Colonic mucosa (tissue), 4 donors: ENCODE measurements around the gene ZNF407. TPM values are rescaled to one million over a fixed set of nuclear protein-coding genes. Genes with fewer than 3 reads are reported as not detected.

Experiments used
- DNase-seq: peaks from one replicate; pipeline ENCODE4 v3.0.0-alpha.2; 2020
- H3K27ac ChIP-seq: fragments of 200-600 bp; one replicate; pipeline ENCODE4 v1.8.0; 2021
- H3K27me3 ChIP-seq: fragments of 200-600 bp; one replicate; pipeline ENCODE4 v1.8.0; 2021
- H3K36me3 ChIP-seq: fragments of 200-600 bp; one replicate; pipeline ENCODE4 v1.8.0; 2021
- H3K4me1 ChIP-seq: fragments of 200-600 bp; one replicate; pipeline ENCODE4 v1.8.0; 2021; ENCODE audit warnings: mild to moderate bottlenecking
- H3K4me3 ChIP-seq: fragments of 200-600 bp; one replicate; pipeline ENCODE4 v1.8.0; 2021
- H3K9ac ChIP-seq, 2 donors: one replicate each; pipeline ENCODE4 v1.7.0; 2013; ENCODE audit warnings: control low read depth in 2 of 2, low read depth in 2 of 2, low read length in 2 of 2
- H3K9me3 ChIP-seq: fragments of 200-600 bp; one replicate; pipeline ENCODE4 v1.8.0; 2021
- intact Hi-C: fragments of 100-400 bp; cut with DNase I; formaldehyde crosslinking; loops from one replicate; pipeline ENCODE4 v1.14.1; 2022
- total RNA-seq, 2 donors: library from RNA; stranded (reverse); fragmentation: NEBNext Ultra II Directional in 1 of 2; extraction: Animal tissue kit (Norgen Biotek cat#: 25700) in 1 of 2; gene quantifications; one replicate each; pipeline ENCODE4 v1.2.1, GENCODE V29; 2021
- TF ChIP-seq, protein P1 (sequence below): fragments of 200-600 bp; IDR thresholded peaks from one replicate; pipeline ENCODE4 v1.8.0; 2022; ENCODE audit warnings: antibody characterized with exemption, mild to moderate bottlenecking
- donor health status: healthy.
- donor health status: DM: no; HTN: no; CAD: no.
- donor health status: DM: no; HTN: no; CAD: no.

The ZNF407 gene
- total RNA-seq, 2 donors from 2014 or later: 8.1 to 13.1 TPM

GRCh38 chr18:75105551-75106254 is 508.0 kb downstream of the ZNF407 start:
- H3K36me3 ChIP-seq: no peaks in the 10 kb centered on the region
- intact Hi-C loops: no loop called here
- H3K4me1 ChIP-seq: no peaks in the 10 kb centered on the region
- H3K9me3 ChIP-seq: no peaks in the 10 kb centered on the region
- H3K4me3 ChIP-seq: no peak overlapping the region
- TF ChIP-seq, protein P1, sequence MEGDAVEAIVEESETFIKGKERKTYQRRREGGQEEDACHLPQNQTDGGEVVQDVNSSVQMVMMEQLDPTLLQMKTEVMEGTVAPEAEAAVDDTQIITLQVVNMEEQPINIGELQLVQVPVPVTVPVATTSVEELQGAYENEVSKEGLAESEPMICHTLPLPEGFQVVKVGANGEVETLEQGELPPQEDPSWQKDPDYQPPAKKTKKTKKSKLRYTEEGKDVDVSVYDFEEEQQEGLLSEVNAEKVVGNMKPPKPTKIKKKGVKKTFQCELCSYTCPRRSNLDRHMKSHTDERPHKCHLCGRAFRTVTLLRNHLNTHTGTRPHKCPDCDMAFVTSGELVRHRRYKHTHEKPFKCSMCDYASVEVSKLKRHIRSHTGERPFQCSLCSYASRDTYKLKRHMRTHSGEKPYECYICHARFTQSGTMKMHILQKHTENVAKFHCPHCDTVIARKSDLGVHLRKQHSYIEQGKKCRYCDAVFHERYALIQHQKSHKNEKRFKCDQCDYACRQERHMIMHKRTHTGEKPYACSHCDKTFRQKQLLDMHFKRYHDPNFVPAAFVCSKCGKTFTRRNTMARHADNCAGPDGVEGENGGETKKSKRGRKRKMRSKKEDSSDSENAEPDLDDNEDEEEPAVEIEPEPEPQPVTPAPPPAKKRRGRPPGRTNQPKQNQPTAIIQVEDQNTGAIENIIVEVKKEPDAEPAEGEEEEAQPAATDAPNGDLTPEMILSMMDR: no peak
- H3K9ac ChIP-seq: no peak overlapping the region
- no peak for DNase-seq
- no peaks in the 10 kb centered on the region for H3K27me3 ChIP-seq
- no peak overlapping the region for H3K27ac ChIP-seq

- intact Hi-C loops: no loop called here
- H3K27me3 ChIP-seq: no peaks in the 10 kb centered on the region
- H3K36me3 ChIP-seq: no peaks in the 10 kb centered on the region
- no peak overlapping the region for H3K27ac ChIP-seq
- no peak for DNase-seq
- H3K4me3 ChIP-seq: no peak overlapping the region
- TF ChIP-seq, protein P1: no peak
- no peaks in the 10 kb centered on the region for H3K9me3 ChIP-seq
- no peaks in the 10 kb centered on the region for H3K4me1 ChIP-seq
- H3K9ac ChIP-seq: no peak overlapping the region
These were observed 509.1 kb downstream of the ZNF407 start for GRCh38 chr18:75106746-75107145.

DNA sequence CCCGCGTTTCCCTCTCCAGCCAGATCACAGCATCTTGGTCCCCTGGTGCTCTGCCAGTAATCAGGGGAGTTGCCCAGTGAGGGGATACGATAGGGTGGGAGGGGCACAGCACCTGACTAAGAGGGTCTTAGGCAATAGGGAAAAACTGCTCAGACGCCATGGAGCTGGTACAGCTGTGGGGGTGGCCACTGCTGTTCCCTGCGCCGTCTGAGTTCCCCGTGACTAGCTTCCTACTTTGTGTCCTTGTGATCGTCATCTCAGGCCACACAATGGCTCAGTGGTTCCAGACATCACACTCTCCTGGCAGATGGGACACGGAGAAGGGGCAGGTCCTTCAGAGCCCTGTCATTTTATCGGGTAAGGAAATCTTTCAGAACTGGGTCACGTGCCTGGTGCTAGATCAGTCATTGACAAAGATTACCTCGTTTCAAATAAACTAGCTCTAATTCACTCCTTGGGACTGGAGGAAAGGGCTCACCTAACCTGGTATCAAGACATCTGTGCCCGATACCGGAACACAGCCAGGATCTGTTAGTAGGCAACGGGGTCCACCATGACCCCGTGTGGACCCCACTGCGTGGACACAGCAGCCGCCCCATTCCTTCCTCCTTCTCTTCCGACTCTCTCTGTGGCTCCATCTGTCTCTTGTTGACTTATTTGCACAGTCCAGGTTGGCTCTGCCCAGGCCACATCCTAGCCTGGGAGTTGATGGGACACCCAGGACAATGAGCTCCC is 509.7 kb downstream of the ZNF407 start:
- intact Hi-C loops: no loop called here
- no peaks in the 10 kb centered on the region for H3K4me1 ChIP-seq
- no peaks in the 10 kb centered on the region for H3K27me3 ChIP-seq
- no peaks in the 10 kb centered on the region for H3K36me3 ChIP-seq
- DNase-seq: no peak
- H3K9ac ChIP-seq: no peak overlapping the region
- TF ChIP-seq, protein P1: no peak
- no peak overlapping the region for H3K27ac ChIP-seq
- H3K9me3 ChIP-seq: no peaks in the 10 kb centered on the region
- no peak overlapping the region for H3K4me3 ChIP-seq

- Histone ChIP-seq H3K9ac (no peak overlapping the region), H3K36me3 (no peaks in the 10 kb centered on the region), H3K4me3 (no peak overlapping the region), H3K4me1 (no peaks in the 10 kb centered on the region), H3K27me3 (no peaks in the 10 kb centered on the region), H3K9me3 (no peaks in the 10 kb centered on the region), H3K27ac (no peak overlapping the region)
- TF ChIP-seq, protein P1: no peak
- no peak for DNase-seq
- intact Hi-C loops: no loop called here
These were observed 510.2 kb downstream of the ZNF407 start for GRCh38 chr18:75107931-75108276.

DNA sequence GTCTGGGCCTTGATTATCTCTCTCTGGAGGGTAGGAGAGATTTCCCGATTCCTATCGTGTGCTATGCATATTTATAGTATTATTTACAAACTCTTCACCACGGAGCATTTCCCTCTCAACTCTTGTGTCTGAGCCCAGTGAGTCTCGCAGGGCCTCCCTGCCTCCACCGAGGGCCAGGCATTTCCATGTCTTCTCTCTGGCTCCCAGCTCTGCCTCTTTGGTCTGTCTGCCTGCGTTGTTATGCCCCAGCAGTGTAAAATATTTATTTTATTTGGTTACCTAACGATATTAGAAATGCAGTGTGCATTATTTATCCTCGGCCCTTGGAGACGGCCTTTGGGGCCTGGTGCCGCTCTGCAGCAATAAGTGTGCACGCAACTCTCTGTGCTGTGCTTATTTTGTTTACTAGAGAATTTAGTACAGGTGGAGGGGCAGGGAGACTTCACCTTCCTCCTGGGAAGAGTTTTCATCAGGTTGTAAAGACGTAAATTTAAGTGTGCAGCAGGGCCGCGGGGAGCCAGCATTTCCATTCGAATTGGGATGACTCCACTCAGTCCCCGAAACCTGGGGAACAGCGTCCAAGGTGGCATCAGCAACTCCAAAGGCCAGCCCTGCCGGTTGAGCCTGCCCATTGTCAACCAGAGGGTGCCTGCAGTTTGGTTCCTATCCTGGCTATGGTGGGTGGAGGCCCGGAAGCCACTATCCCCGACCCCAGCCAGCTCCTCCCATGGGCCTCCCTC is 511.1 kb downstream of the ZNF407 start:
- H3K27ac ChIP-seq: no peak overlapping the region
- TF ChIP-seq, protein P1: no peak
- no peak for DNase-seq
- no peak overlapping the region for H3K9ac ChIP-seq
- H3K9me3 ChIP-seq: no peaks in the 10 kb centered on the region
- H3K4me1 ChIP-seq: no peaks in the 10 kb centered on the region
- H3K4me3 ChIP-seq: no peak overlapping the region
- no peaks in the 10 kb centered on the region for H3K36me3 ChIP-seq
- no peaks in the 10 kb centered on the region for H3K27me3 ChIP-seq
- intact Hi-C loops: no loop called here
